22Rv1 (cell line): ENCODE data around the gene FANCI.

Source experiments
- CTCF ChIP-seq: fragments of 450-650 bp; IDR thresholded peaks from 2 replicates; pipeline ENCODE4 v1.5.1; 2017; ENCODE audit warnings: mild to moderate bottlenecking
- ZFX ChIP-seq: fragments of 450-650 bp; IDR thresholded peaks from 2 replicates; pipeline ENCODE4 v1.6.1; 2017; ENCODE audit warnings: antibody characterized with exemption, borderline replicate concordance

DNA sequence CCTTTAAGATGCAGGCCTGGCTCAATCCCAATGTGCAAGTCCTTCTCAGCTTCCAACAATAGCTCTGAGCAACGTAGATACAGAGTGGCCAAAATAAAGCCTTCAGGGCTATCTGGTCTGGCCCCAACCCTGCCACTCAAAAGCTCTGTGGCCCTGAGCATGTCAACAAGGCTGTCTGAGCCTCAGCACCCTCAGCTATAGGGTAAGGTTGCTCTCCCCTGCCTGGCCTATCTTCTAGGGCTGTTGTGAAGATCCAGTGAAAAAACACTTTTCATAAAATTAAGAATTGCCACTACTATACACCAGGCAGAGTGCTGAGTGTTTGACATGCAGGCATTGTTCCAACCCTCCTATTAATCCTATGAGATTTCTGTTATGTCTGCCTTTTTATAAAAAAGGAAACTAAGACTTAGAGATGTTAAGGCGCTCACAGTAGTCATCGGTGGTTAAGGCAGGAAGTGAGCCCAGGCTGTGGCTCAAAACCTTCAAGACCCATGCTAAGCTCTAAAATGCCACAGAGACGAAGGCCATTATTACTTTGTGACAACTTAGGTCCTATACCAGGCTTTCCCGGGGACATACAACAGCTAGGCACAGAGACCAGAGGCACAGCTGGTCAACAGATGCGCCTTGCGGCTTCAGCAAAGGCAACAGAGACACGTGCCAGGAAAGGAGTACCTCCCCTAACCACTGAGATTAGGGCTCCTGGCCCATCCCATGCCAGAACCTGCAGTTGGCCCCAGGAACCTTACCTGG, 85.7 kb downstream of the FANCI start:
- TF ChIP-seq CTCF (no peak), ZFX (no peak)
